AG10803 (cell line): ENCODE data around the gene ADARB1.

Experiments used
- DNase-seq: peaks from one replicate; pipeline ENCODE4 v3.0.0; 2010; ENCODE audit warnings: low read depth
- H3K4me3 ChIP-seq: 2 replicates; pipeline ENCODE4 v1.5.1; 2011; ENCODE audit warnings: mild to moderate bottlenecking, low read length, control low read depth
- TF ChIP-seq, protein P1 (sequence below): conservative IDR thresholded peaks from 2 replicates; pipeline ENCODE4 v1.5.1; 2011; ENCODE audit warnings: mild to moderate bottlenecking, low read length, control low read depth, inconsistent platforms

Gene ADARB1

DNA sequence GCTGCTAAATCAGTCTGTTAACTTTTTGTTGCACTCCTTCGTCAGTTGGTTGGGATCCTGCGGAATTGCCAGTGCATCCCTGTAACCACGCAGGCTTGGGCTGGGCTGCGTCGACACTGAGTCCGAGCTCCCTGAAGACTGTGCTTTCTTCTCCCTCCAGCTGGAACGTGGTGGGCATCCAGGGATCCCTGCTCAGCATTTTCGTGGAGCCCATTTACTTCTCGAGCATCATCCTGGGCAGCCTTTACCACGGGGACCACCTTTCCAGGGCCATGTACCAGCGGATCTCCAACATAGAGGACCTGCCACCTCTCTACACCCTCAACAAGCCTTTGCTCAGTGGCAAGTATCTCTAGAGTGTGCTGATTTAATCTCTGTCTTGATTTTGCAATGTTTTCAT lies 130.0 kb downstream of the ADARB1 start:
- no peak overlapping the region for H3K4me3 ChIP-seq
- DNase-seq: no peak
- TF ChIP-seq, protein P1, sequence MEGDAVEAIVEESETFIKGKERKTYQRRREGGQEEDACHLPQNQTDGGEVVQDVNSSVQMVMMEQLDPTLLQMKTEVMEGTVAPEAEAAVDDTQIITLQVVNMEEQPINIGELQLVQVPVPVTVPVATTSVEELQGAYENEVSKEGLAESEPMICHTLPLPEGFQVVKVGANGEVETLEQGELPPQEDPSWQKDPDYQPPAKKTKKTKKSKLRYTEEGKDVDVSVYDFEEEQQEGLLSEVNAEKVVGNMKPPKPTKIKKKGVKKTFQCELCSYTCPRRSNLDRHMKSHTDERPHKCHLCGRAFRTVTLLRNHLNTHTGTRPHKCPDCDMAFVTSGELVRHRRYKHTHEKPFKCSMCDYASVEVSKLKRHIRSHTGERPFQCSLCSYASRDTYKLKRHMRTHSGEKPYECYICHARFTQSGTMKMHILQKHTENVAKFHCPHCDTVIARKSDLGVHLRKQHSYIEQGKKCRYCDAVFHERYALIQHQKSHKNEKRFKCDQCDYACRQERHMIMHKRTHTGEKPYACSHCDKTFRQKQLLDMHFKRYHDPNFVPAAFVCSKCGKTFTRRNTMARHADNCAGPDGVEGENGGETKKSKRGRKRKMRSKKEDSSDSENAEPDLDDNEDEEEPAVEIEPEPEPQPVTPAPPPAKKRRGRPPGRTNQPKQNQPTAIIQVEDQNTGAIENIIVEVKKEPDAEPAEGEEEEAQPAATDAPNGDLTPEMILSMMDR: no peak

DNA sequence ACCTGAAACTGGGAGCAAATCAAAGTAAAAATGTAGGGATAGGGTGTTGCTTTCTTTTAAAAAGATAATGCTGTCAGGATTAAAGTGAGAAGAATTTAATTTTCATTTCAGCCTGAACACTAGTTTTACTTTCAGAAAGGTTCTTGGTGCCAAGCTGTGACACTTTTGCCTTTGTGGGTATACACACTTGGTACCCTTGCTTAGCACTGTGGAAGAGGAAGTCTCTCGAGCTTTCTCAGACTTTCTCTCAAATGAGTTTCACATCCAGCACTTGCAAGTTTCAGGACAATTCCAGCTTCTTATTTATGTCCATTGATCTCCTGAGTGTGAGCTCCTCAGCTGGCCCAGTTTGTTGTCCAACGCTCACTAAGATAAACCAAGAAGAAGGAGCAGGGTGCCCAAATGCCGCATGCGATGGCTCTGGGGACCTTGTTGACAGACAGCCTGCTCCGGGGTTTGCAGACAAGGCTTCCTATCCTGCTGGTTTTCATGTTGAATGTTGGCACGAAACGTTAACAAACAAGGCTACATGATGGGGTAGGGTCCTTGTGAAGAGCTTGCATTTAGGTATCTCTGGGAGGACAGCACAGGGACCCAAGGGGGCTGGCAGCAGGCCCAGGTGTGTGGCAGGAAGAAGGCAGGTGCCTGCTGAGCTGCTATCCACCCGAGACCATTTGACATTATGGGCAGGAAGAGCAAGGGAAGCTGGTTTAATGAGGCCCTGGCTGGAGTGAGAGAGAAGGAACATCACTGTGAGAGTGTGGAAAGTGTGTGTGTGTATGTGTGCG lies 133.7 kb downstream of the ADARB1 start:
- TF ChIP-seq, protein P1: no peak
- H3K4me3 ChIP-seq: no peak overlapping the region
- no peak for DNase-seq

DNA sequence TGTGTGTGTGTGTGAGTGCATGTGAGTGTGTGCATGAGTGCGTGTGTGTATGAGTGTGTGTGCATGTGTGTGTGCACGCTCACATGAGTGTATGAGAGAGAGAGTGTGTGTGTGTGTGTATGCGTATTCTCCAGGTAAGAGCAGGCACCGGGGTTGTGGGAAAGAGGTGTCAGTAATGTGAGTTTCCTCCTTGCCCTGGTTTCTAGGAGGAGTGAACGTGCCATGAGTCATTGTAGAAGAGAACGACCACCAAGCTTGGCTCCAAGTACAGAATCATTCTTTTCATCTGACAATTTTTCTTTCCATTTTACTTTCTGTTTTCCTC lies 134.2 kb downstream of the ADARB1 start:
- no peak overlapping the region for H3K4me3 ChIP-seq
- DNase-seq: no peak
- TF ChIP-seq, protein P1: no peak

DNA sequence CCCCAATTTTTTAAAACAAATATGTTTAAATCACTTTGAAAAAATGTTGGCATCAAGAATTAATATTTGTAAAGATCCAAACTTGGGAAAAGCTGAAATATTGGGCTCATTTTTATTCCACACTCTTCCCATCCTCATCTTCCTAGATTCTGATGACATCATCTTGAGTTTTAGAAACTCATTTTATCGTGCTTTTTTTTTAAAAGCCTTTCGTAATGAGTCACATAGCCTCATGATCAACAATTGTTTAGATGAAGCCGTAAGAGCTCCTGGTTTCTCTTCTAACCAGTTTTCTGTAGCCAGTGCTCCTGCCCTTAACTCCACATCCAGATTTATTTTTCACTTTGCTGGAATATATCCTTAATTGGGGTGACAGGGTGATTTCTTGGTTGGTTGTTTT lies 134.7 kb downstream of the ADARB1 start:
- TF ChIP-seq, protein P1: no peak
- H3K4me3 ChIP-seq: no peak overlapping the region
- peak; percentile 54 for DNase-seq

DNA sequence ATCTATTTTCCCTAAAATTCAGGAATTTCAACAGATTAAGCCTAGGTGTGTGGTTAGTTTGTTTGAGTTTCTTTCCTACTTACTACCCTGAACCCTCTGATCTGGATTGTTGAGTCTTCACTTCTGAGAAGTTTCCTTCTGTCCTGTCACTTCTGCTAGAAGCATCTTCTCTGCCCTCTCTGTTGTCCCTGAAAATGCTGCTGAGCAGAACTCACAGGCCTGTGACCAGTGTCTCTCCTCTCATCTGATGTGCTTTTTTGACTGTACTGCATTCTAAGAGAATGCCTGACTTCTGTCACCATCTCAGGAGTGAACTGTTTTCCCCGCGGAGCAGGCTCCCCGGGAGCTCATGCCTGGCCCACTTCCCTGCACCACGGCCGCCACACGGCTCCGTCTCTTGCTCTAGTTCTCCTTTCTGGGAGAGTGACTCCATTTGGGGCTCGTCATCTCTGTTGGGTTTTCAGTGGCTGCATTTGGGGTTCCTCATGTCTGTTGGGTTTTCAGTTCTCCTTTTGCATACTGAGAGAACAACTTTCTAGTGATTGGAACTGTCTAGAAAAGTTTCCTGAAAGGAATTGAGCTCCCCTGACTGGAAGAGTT lies 135.4 kb downstream of the ADARB1 start:
- TF ChIP-seq, protein P1: no peak
- no peak overlapping the region for H3K4me3 ChIP-seq
- no peak for DNase-seq

DNA sequence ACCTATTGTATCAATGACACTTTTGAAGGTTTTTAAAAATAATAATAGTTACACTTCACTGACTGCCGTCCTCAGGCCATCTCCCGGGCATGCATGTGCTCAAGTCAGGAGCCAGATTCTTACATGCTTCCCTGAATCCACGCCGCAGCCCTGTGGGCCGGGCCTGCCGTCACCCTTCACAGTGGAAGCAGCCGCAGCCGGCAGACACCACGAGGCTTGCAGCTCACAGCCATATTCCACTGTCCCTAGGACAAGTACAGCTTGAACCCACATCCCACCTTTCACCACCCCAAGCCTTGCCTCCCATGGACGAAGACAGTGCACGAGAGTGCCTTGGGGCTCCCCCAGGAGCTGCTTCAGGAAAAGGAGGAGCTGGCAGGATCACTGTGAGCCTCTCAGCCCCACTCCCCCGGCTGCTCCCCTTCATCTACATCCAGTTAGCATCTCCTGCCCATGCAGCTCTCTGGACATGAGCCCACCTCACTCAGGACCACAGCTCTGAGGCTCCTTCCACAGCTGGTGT lies 136.1 kb downstream of the ADARB1 start:
- no peak for DNase-seq
- no peak overlapping the region for H3K4me3 ChIP-seq
- TF ChIP-seq, protein P1: no peak

DNA sequence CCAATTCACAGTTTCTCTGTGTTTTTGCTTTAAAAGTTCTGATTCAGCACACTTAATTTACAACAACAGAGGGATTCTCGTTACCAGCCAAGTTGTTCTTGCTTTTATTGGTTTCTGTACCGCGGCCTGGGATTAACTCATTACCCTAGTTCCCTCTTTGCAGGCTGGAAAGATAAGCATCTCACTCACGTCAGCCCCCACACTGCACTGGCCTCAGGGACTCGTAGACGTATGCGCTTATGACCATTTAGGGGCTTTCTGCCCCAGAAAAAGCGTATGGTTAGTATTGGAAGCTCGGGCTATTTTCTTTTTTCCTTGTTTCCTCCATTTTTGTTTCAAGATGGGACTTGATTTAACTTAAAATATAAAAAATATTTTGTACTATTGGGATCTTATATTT lies 137.3 kb downstream of the ADARB1 start:
- no peak for DNase-seq
- TF ChIP-seq, protein P1: no peak
- no peak overlapping the region for H3K4me3 ChIP-seq
